Esophagus (tissue), 2 donors: ENCODE measurements around the gene HEXIM1. TPM values are rescaled to one million over a fixed set of nuclear protein-coding genes. Genes with fewer than 3 reads are reported as not detected.
A peak's percentile ranks its signal among the peaks of the same experiment; 100 is the strongest.

Experiments
- H3K27ac ChIP-seq, 2 donors: one replicate each; pipeline ENCODE4 v1.5.1; 2013; ENCODE audit warnings: low read depth in 2 of 2, mild to moderate bottlenecking in 2 of 2, inconsistent platforms in 1 of 2, low read length in 1 of 2, moderate library complexity in 1 of 2
- H3K27me3 ChIP-seq, 2 donors: one replicate each; pipeline ENCODE4 v1.6.1; 2013; ENCODE audit warnings: low read length in 2 of 2, control low read depth in 1 of 2, mild to moderate bottlenecking in 1 of 2; ENCODE audit not compliant: insufficient read depth in 2 of 2, control insufficient read depth in 1 of 2
- H3K36me3 ChIP-seq, 2 donors: one replicate each; pipeline ENCODE4 v1.6.1; 2013; ENCODE audit warnings: low read length in 1 of 2; ENCODE audit not compliant: control insufficient read depth in 2 of 2, insufficient read depth in 2 of 2
- H3K4me1 ChIP-seq, 2 donors: one replicate each; pipeline ENCODE4 v1.6.1; 2013; ENCODE audit warnings: low read length in 1 of 2; ENCODE audit not compliant: control insufficient read depth in 2 of 2, insufficient read depth in 2 of 2
- H3K4me3 ChIP-seq, 2 donors: one replicate each; pipeline ENCODE4 v1.5.1; 2013; ENCODE audit warnings: low read length in 2 of 2, mild to moderate bottlenecking in 2 of 2, low read depth in 1 of 2, moderate library complexity in 1 of 2
- H3K9me3 ChIP-seq, 2 donors: one replicate each; pipeline ENCODE4 v1.6.1; 2013; ENCODE audit warnings: mild to moderate bottlenecking in 2 of 2, low read depth in 1 of 2, low read length in 1 of 2, moderate library complexity in 1 of 2; ENCODE audit not compliant: control insufficient read depth in 2 of 2, insufficient read depth in 1 of 2
- WGBS, 2 donors: extraction: QIAGEN DNeasy Blood & Tissue Kit; methylation state at CpG; one replicate each; pipeline ENCODE4 v1.1.7; 2013; 5-methylcytosine and 5-hydroxymethylcytosine counted together
- polyA plus RNA-seq, 2 donors: library from polyadenylated mRNA; stranded (reverse); fragments of 200-250 nt; gene quantifications; one replicate each; pipeline ENCODE4 v1.2.3, GENCODE V29; 2013
- donor health status: healthy with polysubstance abuse.
- donor health status: Bipolar disorder and iron deficiency.

HEXIM1 gene
- 10 to 100 TPM; 20.4 to 24.2 TPM for polyA plus RNA-seq

- Histone ChIP-seq H3K27ac (peak within 1 kb of the TSS; percentile 98 to 99), H3K27me3 (no peaks in the 10 kb centered on the region), H3K36me3 (no peaks in the 10 kb centered on the region), H3K9me3 (no peaks in the 10 kb centered on the region), H3K4me1 (peaks cover 2 to 5% of the 10 kb centered on the region in 2 donors), H3K4me3 (peak within 1 kb of the TSS; percentile 80 to 96)
- WGBS, 2 donors = 0% methylated on average over 58 of the region's 58 CpGs
Measured at GRCh38 chr17:45148183-45149036, at the start of gene HEXIM1. Gene HEXIM1 (plus strand): TSS chr17:45148475. CDS start chr17:45149191, 716 bp downstream.

- Histone ChIP-seq H3K9me3 (no peaks in the 10 kb centered on the region), H3K4me1 (peaks cover 5 to 9% of the 10 kb centered on the region in 2 donors), H3K27me3 (no peaks in the 10 kb centered on the region), H3K27ac (peak overlapping the region in 1 of 2 donors; percentile 17), H3K36me3 (peaks cover 29 to 50% of the 10 kb centered on the region in 2 donors), H3K4me3 (no peak overlapping the region)
- 42 to 48% methylated on average over 9 of the region's 9 CpGs for WGBS, 2 donors
Measured at GRCh38 chr17:45098869-45099616, 49.2 kb upstream of the HEXIM1 start.

GRCh38 chr17:45101546-45101882 lies 46.8 kb upstream of the HEXIM1 start:
- no peaks in the 10 kb centered on the region for H3K27me3 ChIP-seq
- H3K9me3 ChIP-seq = no peaks in the 10 kb centered on the region
- peaks cover 5 to 6% of the 10 kb centered on the region in 2 donors for H3K4me1 ChIP-seq
- H3K4me3 ChIP-seq = no peak overlapping the region
- peak overlapping the region; percentile 46 to 53 for H3K27ac ChIP-seq
- 39 to 62% methylated on average over 9 of the region's 9 CpGs for WGBS, 2 donors
- peaks cover 40 to 59% of the 10 kb centered on the region in 2 donors for H3K36me3 ChIP-seq

- H3K9me3 ChIP-seq = no peaks in the 10 kb centered on the region
- H3K4me3 ChIP-seq = no peak overlapping the region
- peaks cover 39 to 53% of the 10 kb centered on the region in 2 donors for H3K36me3 ChIP-seq
- peak overlapping the region; percentile 46 to 69 for H3K27ac ChIP-seq
- no peaks in the 10 kb centered on the region for H3K27me3 ChIP-seq
- peaks cover 5 to 6% of the 10 kb centered on the region in 2 donors for H3K4me1 ChIP-seq
- 51 to 72% methylated on average over 12 of the region's 12 CpGs for WGBS, 2 donors
Measured at GRCh38 chr17:45101883-45102811, 46.1 kb upstream of the HEXIM1 start.

GRCh38 chr17:45102856-45103255 lies 45.4 kb upstream of the HEXIM1 start:
- WGBS, 2 donors = 62 to 65% methylated on average over 9 of the region's 9 CpGs
- Histone ChIP-seq H3K27me3 (no peaks in the 10 kb centered on the region), H3K9me3 (no peaks in the 10 kb centered on the region), H3K27ac (peak overlapping the region in 1 of 2 donors; percentile 43), H3K4me1 (peaks cover 5 to 6% of the 10 kb centered on the region in 2 donors), H3K36me3 (peaks cover 39 to 47% of the 10 kb centered on the region in 2 donors), H3K4me3 (no peak overlapping the region)

GRCh38 chr17:45103269-45103795 lies 44.9 kb upstream of the HEXIM1 start:
- Histone ChIP-seq H3K27ac (peak overlapping the region in 1 of 2 donors; percentile 43), H3K4me3 (no peak overlapping the region), H3K27me3 (no peaks in the 10 kb centered on the region), H3K4me1 (peaks cover 3 to 6% of the 10 kb centered on the region in 2 donors), H3K9me3 (no peaks in the 10 kb centered on the region), H3K36me3 (peaks cover 38 to 46% of the 10 kb centered on the region in 2 donors)
- WGBS, 2 donors = 76 to 80% methylated on average over 9 of the region's 9 CpGs

GRCh38 chr17:45104029-45104428 lies 44.2 kb upstream of the HEXIM1 start:
- H3K4me3 ChIP-seq = no peak overlapping the region
- WGBS, 2 donors = 77 to 82% methylated on average over 8 of the region's 8 CpGs
- H3K9me3 ChIP-seq = no peaks in the 10 kb centered on the region
- no peaks in the 10 kb centered on the region for H3K27me3 ChIP-seq
- H3K36me3 ChIP-seq = peaks cover 37 to 46% of the 10 kb centered on the region in 2 donors
- peaks cover 0 to 3% of the 10 kb centered on the region in 2 donors for H3K4me1 ChIP-seq
- no peak overlapping the region for H3K27ac ChIP-seq

- Histone ChIP-seq H3K36me3 (peaks cover 35 to 42% of the 10 kb centered on the region in 2 donors), H3K27me3 (no peaks in the 10 kb centered on the region), H3K4me3 (no peak overlapping the region), H3K4me1 (peaks cover 0 to 3% of the 10 kb centered on the region in 2 donors), H3K9me3 (no peaks in the 10 kb centered on the region), H3K27ac (no peak overlapping the region)
- 84 to 89% methylated on average over 6 of the region's 6 CpGs for WGBS, 2 donors
Measured at GRCh38 chr17:45104497-45104896, 43.8 kb upstream of the HEXIM1 start.
